ENCODE measurements around the gene CAMK2A. TPM values are rescaled to one million over a fixed set of nuclear protein-coding genes. Genes with fewer than 3 reads are reported as not detected.

The CAMK2A gene
- total and polyA plus RNA-seq, 2 of the 4 experiments (the other 2 are of a cell fraction) = 0.18 to 0.19 TPM

DNA sequence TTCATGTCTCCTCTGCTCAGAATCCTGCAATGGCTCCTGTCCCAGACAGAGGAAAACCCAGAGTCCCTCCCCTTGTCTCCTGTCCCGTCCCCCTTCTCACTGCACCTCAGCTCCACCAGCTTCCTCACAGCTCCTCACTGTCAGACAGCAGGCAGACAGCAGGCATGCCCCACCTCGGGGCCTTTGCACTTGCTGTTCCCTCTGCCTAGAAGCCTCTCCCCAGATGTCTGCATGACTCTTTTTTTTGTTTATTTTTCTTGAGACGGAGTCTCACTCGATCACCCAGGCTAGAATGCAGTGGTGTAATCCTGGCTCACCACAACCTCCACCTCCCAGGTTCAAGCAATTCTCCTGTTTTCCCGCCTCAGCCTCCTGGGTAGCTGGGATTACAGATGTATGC, 108.5 kb downstream of the CAMK2A start:
- H3K4me1 ChIP-seq (ENCODE audit: control insufficient read depth, insufficient read depth, low read length) = peaks cover 6% of the 10 kb centered on the region
- intact Hi-C loops (cut with micrococcal nuclease) = no loop called here
- H2BK120ac ChIP-seq (ENCODE audit: low read depth, low read length) = no peak overlapping the region
- no peak overlapping the region for H3K4me3 ChIP-seq (ENCODE audit: insufficient read depth, low read depth, low read length)
- H3K79me1 ChIP-seq (ENCODE audit: low read depth in 1 of 2, low read length in 2 of 2) = no peaks in the 10 kb centered on the region
- no peak overlapping the region for H2AK9ac ChIP-seq (replicated peaks; ENCODE audit: low read depth, low read length, poor library complexity)
- no peak overlapping the region for H2AK5ac ChIP-seq (ENCODE audit: low read depth, low read length)
- no peak overlapping the region for H2AFZ ChIP-seq (replicated peaks; ENCODE audit: low read length, poor library complexity)
- H3K18ac ChIP-seq (ENCODE audit: low read depth, low read length) = no peak overlapping the region
- no peak overlapping the region for H3K14ac ChIP-seq (replicated peaks; ENCODE audit: low read depth, low read length)
- no peak overlapping the region for H3K27ac ChIP-seq (ENCODE audit: insufficient read depth, low read length)
- no peak overlapping the region for H3K23ac ChIP-seq (ENCODE audit: low read depth, low read length)
- TF ChIP-seq BHLHE40 (IDR thresholded peaks at IDR 0.05; ENCODE audit: low read depth, low read length) (peak; percentile 29; the same call in 1 of the 2 replicates), NFE2L2 (IDR thresholded peaks at IDR 0.05; ENCODE audit: low read depth, low read length) (no peak), POLR2A (IDR thresholded peaks at IDR 0.05; ENCODE audit: low read depth, low read length) (no peak), MXI1 (IDR thresholded peaks at IDR 0.05; ENCODE audit: borderline replicate concordance, low read depth, low read length) (no peak), FOS (IDR thresholded peaks at IDR 0.05; ENCODE audit: low read depth, low read length) (no peak), MAFK (IDR thresholded peaks at IDR 0.05; ENCODE audit: low read depth, low read length) (no peak), MAZ (IDR thresholded peaks at IDR 0.05; ENCODE audit: borderline replicate concordance, low read depth, low read length) (no peak), CEBPB (IDR thresholded peaks at IDR 0.05; ENCODE audit: low read depth, low read length) (peak; percentile 63), SMC3 (IDR thresholded peaks at IDR 0.05; ENCODE audit: low read depth, low read length) (no peak), RCOR1 (IDR thresholded peaks at IDR 0.05; ENCODE audit: insufficient replicate concordance, low read length) (peak; percentile 93), CHD1 (IDR thresholded peaks at IDR 0.05; ENCODE audit: low read depth, low read length) (no peak), RFX5 (IDR thresholded peaks at IDR 0.05; ENCODE audit: low read depth, low read length) (no peak), RAD21 (IDR thresholded peaks at IDR 0.05; ENCODE audit: low read length) (no peak)
- TF ChIP-seq, protein P1, sequence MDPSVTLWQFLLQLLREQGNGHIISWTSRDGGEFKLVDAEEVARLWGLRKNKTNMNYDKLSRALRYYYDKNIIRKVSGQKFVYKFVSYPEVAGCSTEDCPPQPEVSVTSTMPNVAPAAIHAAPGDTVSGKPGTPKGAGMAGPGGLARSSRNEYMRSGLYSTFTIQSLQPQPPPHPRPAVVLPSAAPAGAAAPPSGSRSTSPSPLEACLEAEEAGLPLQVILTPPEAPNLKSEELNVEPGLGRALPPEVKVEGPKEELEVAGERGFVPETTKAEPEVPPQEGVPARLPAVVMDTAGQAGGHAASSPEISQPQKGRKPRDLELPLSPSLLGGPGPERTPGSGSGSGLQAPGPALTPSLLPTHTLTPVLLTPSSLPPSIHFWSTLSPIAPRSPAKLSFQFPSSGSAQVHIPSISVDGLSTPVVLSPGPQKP (IDR thresholded peaks at IDR 0.05; ENCODE audit: borderline replicate concordance, low read depth, low read length) = no peak
- TF ChIP-seq, protein P2, sequence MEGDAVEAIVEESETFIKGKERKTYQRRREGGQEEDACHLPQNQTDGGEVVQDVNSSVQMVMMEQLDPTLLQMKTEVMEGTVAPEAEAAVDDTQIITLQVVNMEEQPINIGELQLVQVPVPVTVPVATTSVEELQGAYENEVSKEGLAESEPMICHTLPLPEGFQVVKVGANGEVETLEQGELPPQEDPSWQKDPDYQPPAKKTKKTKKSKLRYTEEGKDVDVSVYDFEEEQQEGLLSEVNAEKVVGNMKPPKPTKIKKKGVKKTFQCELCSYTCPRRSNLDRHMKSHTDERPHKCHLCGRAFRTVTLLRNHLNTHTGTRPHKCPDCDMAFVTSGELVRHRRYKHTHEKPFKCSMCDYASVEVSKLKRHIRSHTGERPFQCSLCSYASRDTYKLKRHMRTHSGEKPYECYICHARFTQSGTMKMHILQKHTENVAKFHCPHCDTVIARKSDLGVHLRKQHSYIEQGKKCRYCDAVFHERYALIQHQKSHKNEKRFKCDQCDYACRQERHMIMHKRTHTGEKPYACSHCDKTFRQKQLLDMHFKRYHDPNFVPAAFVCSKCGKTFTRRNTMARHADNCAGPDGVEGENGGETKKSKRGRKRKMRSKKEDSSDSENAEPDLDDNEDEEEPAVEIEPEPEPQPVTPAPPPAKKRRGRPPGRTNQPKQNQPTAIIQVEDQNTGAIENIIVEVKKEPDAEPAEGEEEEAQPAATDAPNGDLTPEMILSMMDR (conservative IDR thresholded peaks at IDR 0.05; ENCODE audit: low read depth, low read length) = no peak
- TF ChIP-seq, protein P3, sequence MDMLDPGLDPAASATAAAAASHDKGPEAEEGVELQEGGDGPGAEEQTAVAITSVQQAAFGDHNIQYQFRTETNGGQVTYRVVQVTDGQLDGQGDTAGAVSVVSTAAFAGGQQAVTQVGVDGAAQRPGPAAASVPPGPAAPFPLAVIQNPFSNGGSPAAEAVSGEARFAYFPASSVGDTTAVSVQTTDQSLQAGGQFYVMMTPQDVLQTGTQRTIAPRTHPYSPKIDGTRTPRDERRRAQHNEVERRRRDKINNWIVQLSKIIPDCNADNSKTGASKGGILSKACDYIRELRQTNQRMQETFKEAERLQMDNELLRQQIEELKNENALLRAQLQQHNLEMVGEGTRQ (IDR thresholded peaks at IDR 0.05; ENCODE audit: low read depth, low read length) = no peak
- H3K9me1 ChIP-seq (ENCODE audit: insufficient read depth, low read length) = peaks cover 12% of the 10 kb centered on the region; the same call in 1 of the 2 replicates
- ATAC-seq (ENCODE audit: low read depth) (peak; percentile 68), DNase-seq (peak; percentile 85)
- H4K91ac ChIP-seq (ENCODE audit: insufficient read depth, low read depth, low read length) = no peak overlapping the region
- peaks cover 43% of the 10 kb centered on the region for H3K27me3 ChIP-seq (ENCODE audit: control insufficient read depth, insufficient read depth, low read length)
- H4K5ac ChIP-seq (ENCODE audit: low read depth, low read length) = no peak overlapping the region
- no peak overlapping the region for H2BK15ac ChIP-seq (ENCODE audit: low read depth, low read length)
- CTCF ChIA-PET = no interaction called here
- no peak overlapping the region for H2BK20ac ChIP-seq (ENCODE audit: low read depth, low read length)
- H3K56ac ChIP-seq (ENCODE audit: extremely low read depth, insufficient read depth, low read length) = no peak overlapping the region
- no peaks in the 10 kb centered on the region; the same call in 1 of the 2 replicates for H4K20me1 ChIP-seq (ENCODE audit: insufficient read depth, low read length)
- WGBS, 2 experiments (ENCODE audit: extremely low coverage in 2 of 2, insufficient read length in 1 of 2) = 33% methylated on average over 2 of the region's 5 CpGs; no CpG with 5 or more reads in 1 of the 2 experiments
- no peak overlapping the region for H2BK5ac ChIP-seq (ENCODE audit: low read depth, low read length, poor library complexity, severe bottlenecking)
- H3K36me3 ChIP-seq (ENCODE audit: control insufficient read depth, insufficient read depth, low read length) = no peaks in the 10 kb centered on the region
- in situ Hi-C loops (cut with MboI; ENCODE audit: low sequenced_read_pairs) = no loop called here
- no peak overlapping the region for H4K8ac ChIP-seq (ENCODE audit: low read depth in 2 of 2, low read length in 2 of 2)
- no peak overlapping the region for H3K9ac ChIP-seq (ENCODE audit: low read depth, low read length)
- BruUV-seq (replicated peaks) = no TSS peak
- POLR2A ChIA-PET (ENCODE audit: unreplicated experiment) = no interaction called here
- dilution Hi-C loops (cut with HindIII; ENCODE audit: low sequenced_read_pairs, unreplicated experiment) = no loop called here
- H3K9me3 ChIP-seq (ENCODE audit: control insufficient read depth, insufficient read depth, low read length) = no peaks in the 10 kb centered on the region
- no peak overlapping the region for H3K4ac ChIP-seq (ENCODE audit: low read depth, low read length)
- H3K4me2 ChIP-seq (ENCODE audit: low read depth, low read length) = no peak overlapping the region

All from IMR-90 (cell line).